Neural cell (in vitro differentiated cells): ENCODE measurements around the gene THG1L. TPM values are rescaled to one million over a fixed set of nuclear protein-coding genes. Genes with fewer than 3 reads are reported as not detected.

Experiments
- H2AFZ ChIP-seq: fragments of 200-600, 300-800 bp; sonication (generic), shearing (Covaris generic); 2 replicates; pipeline ENCODE4 v1.6.0; 2014; ENCODE audit warnings: low read depth, mild to moderate bottlenecking, antibody characterized with exemption, low read length, moderate library complexity
- H3F3A ChIP-seq: fragments of 200-600 bp; shearing (Covaris generic); 2 replicates; pipeline ENCODE4 v1.6.1; 2016; ENCODE audit warnings: mild to moderate bottlenecking, moderate library complexity, mixed read lengths, antibody characterized with exemption, low read length; ENCODE audit not compliant: insufficient read depth, poor library complexity, severe bottlenecking
- H3K27ac ChIP-seq: fragments of 200-600, 300-800 bp; sonication (generic), shearing (Covaris generic); 2 replicates; pipeline ENCODE4 v1.5.1; 2014; ENCODE audit warnings: mild to moderate bottlenecking, low read length, moderate library complexity
- H3K27me3 ChIP-seq: fragments of 300-800, 200-600 bp; sonication (generic), shearing (Covaris generic); 2 replicates; pipeline ENCODE4 v1.6.0; 2014; ENCODE audit warnings: mild to moderate bottlenecking, low read depth, low read length, moderate library complexity; ENCODE audit not compliant: insufficient read depth
- H3K36me3 ChIP-seq: fragments of 300-800, 200-600 bp; sonication (generic), shearing (Covaris generic); 2 replicates; pipeline ENCODE4 v1.5.1; 2014; ENCODE audit warnings: mild to moderate bottlenecking, antibody characterized with exemption, low read length, moderate library complexity; ENCODE audit not compliant: insufficient read depth
- H3K4me2 ChIP-seq: fragments of 300-800, 200-600 bp; sonication (generic), shearing (Covaris generic); 2 replicates; pipeline ENCODE4 v1.6.0; 2014; ENCODE audit warnings: mild to moderate bottlenecking, low read length
- H3K4me3 ChIP-seq: fragments of 300-800, 200-600 bp; sonication (generic), shearing (Covaris generic); 2 replicates; pipeline ENCODE4 v1.5.1; 2014; ENCODE audit warnings: mild to moderate bottlenecking, low read length, moderate library complexity
- H3K79me2 ChIP-seq: fragments of 200-600 bp; shearing (Covaris generic); replicated peaks from 2 replicates; pipeline ENCODE4 v1.6.0; 2014; ENCODE audit warnings: mild to moderate bottlenecking, low read length, moderate library complexity; ENCODE audit not compliant: insufficient read depth
- H3K9ac ChIP-seq: fragments of 300-800, 200-600 bp; sonication (generic), shearing (Covaris generic); 2 replicates; pipeline ENCODE4 v1.6.1; 2016; ENCODE audit warnings: mild to moderate bottlenecking, low read length, mixed read lengths
- H3K9me2 ChIP-seq: fragments of 200-600 bp; shearing (Covaris generic); 2 replicates; pipeline ENCODE4 v1.6.1; 2016; ENCODE audit warnings: mild to moderate bottlenecking, low read length, mixed read lengths; ENCODE audit not compliant: insufficient read depth
- H3K9me3 ChIP-seq: fragments of 200-600, 300-800 bp; sonication (generic), shearing (Covaris generic); 2 replicates; pipeline ENCODE4 v1.6.1; 2016; ENCODE audit warnings: mild to moderate bottlenecking, mixed run types, low read length, moderate library complexity, mixed read lengths
- H4K20me1 ChIP-seq: fragments of 200-600 bp; shearing (Covaris generic); 2 replicates; pipeline ENCODE4 v1.6.1; 2016; ENCODE audit warnings: mild to moderate bottlenecking, mixed run types; ENCODE audit not compliant: insufficient read depth
- CTCF ChIP-seq: fragments of 450-650 bp; IDR thresholded peaks from 2 replicates; pipeline ENCODE4 v1.5.1; 2014; ENCODE audit warnings: antibody characterized with exemption, mild to moderate bottlenecking, moderate library complexity; ENCODE audit not compliant: poor library complexity, severe bottlenecking
- EP300 ChIP-seq: fragments of 450-650 bp; conservative IDR thresholded peaks from 2 replicates; pipeline ENCODE4 v1.6.1; 2014; ENCODE audit warnings: antibody characterized with exemption, mild to moderate bottlenecking, moderate library complexity; ENCODE audit not compliant: poor library complexity, severe bottlenecking
- MXI1 ChIP-seq: fragments of 450-650 bp; conservative IDR thresholded peaks from 2 replicates; pipeline ENCODE4 v1.6.1; 2014; ENCODE audit warnings: antibody characterized with exemption, mild to moderate bottlenecking; ENCODE audit not compliant: poor library complexity, severe bottlenecking
- POLR2AphosphoS5 ChIP-seq: IDR thresholded peaks from 2 replicates; pipeline ENCODE4 v1.6.1; 2012
- RAD21 ChIP-seq: fragments of 450-650 bp; conservative IDR thresholded peaks from 2 replicates; pipeline ENCODE4 v1.6.1; 2014; ENCODE audit warnings: antibody characterized with exemption, mild to moderate bottlenecking, moderate library complexity
- REST ChIP-seq: IDR thresholded peaks from 2 replicates; pipeline ENCODE4 v1.6.1; 2012; ENCODE audit warnings: borderline replicate concordance
- TAF1 ChIP-seq: IDR thresholded peaks from 2 replicates; pipeline ENCODE4 v1.6.1; 2012; ENCODE audit warnings: low read depth
- polyA plus RNA-seq: library from polyadenylated mRNA; depleted of rRNA; stranded (reverse); fragments of >200 nt; gene quantifications from 2 replicates; pipeline ENCODE4 v1.2.3, GENCODE V29; 2014

THG1L gene
- polyA plus RNA-seq, 1 donor from 2014 or later, result 11.9 TPM

GRCh38 chr5:157767689-157768088, 36.5 kb downstream of the THG1L start:
- Histone ChIP-seq H3F3A (no peaks in the 10 kb centered on the region), H3K9me2 (no peaks in the 10 kb centered on the region), H3K36me3 (no peaks in the 10 kb centered on the region), H4K20me1 (no peaks in the 10 kb centered on the region), H3K4me2 (no peak overlapping the region), H3K9ac (no peak overlapping the region), H3K9me3 (no peaks in the 10 kb centered on the region), H3K27ac (no peak overlapping the region), H3K79me2 (no peaks in the 10 kb centered on the region), H2AFZ (no peak overlapping the region), H3K4me3 (no peak overlapping the region), H3K27me3 (no peaks in the 10 kb centered on the region)
- TF ChIP-seq RAD21 (no peak), TAF1 (no peak), EP300 (no peak), POLR2AphosphoS5 (no peak), REST (no peak), MXI1 (no peak)

- no peak overlapping the region for H3K9ac ChIP-seq
- no peak overlapping the region for H3K27ac ChIP-seq
- no peaks in the 10 kb centered on the region for H4K20me1 ChIP-seq
- no peak overlapping the region for H3K4me2 ChIP-seq
- no peaks in the 10 kb centered on the region for H3K9me3 ChIP-seq
- no peaks in the 10 kb centered on the region for H3K79me2 ChIP-seq
- no peak overlapping the region for H3K4me3 ChIP-seq
- no peaks in the 10 kb centered on the region for H3F3A ChIP-seq
- H2AFZ ChIP-seq, result no peak overlapping the region
- H3K27me3 ChIP-seq, result no peaks in the 10 kb centered on the region
- H3K9me2 ChIP-seq, result no peaks in the 10 kb centered on the region
- no peaks in the 10 kb centered on the region for H3K36me3 ChIP-seq
- TF ChIP-seq REST (no peak), POLR2AphosphoS5 (no peak), CTCF (no peak)
Observed at GRCh38 chr5:157770665-157771064, 39.4 kb downstream of the THG1L start.
